HG02973 (cell line): ENCODE results near the gene HES4.

Experiments used
- ATAC-seq: cut with Tn5 transposase; IDR thresholded peaks from one replicate; pipeline ENCODE4 v1.9.1; 2021; ENCODE audit warnings: moderate library complexity; ENCODE audit not compliant: unreplicated experiment

HES4 gene

DNA sequence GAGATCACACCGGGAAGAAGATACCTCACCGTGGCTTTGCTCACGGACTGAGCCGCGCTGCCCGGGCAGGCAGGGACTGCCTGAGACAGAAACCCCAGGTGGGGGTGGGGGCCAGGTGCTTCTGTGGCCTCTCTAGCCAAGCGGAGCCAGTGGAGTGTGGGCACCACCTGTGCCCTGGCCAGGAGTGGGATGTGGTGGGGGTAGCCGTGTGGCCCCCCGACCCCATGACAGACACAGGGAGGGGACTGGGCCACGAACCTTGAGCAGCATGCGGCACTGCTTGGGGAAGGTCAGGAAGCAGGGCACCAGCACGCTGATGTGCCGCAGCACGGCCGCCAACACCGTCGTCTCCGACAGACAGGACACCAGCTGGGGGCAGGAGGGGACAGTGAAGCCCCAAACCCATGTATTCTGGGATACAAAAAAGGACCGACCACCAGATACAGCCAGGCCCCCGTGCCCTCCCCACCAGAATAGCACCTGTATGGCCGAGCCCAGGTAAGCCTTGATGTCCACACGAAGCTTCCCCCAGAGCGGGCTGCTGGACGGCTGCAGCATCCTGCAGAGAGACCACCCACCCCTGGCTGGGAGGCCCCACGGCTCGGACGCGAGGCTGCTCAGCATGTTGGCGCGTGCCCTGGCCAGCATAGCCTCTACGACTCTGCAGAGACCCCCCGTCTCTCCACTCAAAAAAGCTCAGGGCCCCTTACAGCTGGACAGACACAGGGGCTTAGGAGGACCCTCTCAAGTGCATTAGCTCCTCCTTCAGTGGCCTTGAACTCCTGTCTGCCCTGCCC is 46.2 kb downstream of the HES4 start:
- no peak for ATAC-seq

DNA sequence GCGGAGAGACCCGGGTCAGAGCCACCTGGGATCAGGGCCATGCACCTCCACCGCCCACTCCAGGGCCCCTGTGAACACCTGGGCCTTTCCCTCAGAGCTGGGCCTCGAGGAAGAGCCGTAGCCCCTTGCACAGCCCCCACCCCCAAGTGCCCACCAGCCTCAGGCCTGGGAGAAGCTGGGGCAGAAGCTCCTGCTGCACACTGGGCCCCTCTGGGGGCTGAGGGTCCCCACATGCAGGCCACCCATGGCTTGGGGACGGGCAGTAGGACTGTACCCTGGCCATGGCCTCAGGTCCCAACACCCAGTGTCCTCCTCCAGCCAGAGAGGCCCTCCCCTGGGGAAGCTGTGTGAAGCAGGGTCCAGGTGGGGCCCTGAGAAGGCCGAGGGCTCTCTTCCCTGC is 47.3 kb downstream of the HES4 start:
- ATAC-seq: no peak

DNA sequence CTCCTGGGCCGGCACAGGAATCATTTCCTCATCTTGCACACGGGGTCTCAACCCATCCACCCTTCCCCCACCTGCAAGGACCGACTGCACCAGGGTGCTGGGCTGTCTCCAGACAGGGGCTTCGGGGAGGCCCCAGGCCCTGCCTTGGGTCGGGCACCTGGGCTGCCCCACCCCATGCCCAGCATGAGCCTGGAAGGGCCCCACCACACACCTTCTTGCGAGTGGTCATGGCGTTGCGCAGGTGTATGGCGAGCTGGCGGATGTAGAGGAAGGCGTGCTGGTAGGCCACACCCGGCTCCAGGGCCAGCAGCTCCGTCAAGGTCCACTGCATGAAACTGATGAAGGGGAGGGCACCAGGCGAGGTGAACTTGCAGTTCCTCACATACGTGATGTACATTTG is 47.7 kb downstream of the HES4 start:
- ATAC-seq: no peak

DNA sequence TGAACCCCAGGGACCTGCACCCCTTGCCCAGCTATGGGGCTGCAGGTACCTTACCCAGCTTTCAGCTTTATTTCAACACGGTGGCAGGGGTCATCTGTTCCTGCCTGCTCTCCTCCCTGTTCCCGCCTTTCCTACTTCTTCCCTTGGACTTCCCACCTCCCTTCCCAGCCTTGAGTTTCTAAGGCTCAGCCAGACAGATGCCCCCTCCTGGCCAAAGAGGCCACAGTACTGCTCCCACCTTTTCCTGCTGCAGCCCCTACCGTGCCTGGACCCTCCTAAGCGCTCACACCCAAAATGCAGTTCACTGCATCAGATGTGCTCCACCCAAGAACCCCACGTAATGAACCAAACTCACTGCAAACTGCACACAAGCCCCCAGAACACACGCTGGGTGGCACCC is 48.5 kb downstream of the HES4 start:
- ATAC-seq: no peak

DNA sequence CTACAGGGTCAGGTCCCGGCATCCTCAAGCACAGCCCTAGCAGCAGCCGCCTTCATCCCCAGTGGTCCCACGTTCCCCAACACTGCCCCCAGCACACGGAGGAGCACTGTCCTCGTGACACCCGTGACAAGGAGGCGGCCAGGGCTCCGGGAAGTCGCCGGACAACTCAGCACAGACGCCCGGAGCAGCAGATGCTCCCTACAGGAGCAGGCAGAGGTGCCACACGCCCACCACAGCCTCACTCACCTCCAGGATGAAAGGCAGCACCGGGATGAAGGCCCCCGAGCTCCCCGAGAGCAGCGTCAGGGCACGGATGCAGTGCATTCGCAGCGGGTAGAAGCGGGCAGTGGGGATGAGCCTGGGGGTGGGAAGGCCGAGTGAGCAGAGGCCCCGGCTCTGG is 49.0 kb downstream of the HES4 start:
- no peak for ATAC-seq

DNA sequence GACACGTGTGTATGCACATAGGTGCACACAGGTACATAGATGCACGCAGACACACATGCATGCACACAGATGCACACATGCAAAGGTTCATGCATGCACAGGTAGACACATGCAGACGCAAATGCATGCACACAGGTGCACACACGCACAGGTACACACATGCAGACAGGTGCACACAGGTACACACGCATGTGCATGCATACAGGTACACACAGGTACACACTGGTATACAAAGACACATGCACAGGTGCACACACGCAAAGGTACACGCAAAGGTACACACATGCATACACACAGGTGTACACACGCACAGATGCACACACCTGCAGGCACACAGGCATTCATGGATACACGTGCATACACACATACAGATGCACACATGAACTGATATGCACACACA is 49.6 kb downstream of the HES4 start:
- no peak for ATAC-seq
